Fibroblast of the aortic adventitia (primary cell): ENCODE data around the gene DOCK10. TPM values are rescaled to one million over a fixed set of nuclear protein-coding genes. Genes with fewer than 3 reads are reported as not detected.
A peak's percentile ranks its signal among the peaks of the same experiment; 100 is the strongest.

ENCODE experiments used
- DNase-seq: peaks from one replicate; pipeline ENCODE4 v3.0.0-alpha.2; 2010; ENCODE audit warnings: low read depth
- H3K4me3 ChIP-seq: 2 replicates; pipeline ENCODE4 v1.5.1; 2011; ENCODE audit warnings: low read depth, mild to moderate bottlenecking, control low read depth, low read length, moderate library complexity
- CTCF ChIP-seq: IDR thresholded peaks from 2 replicates; pipeline ENCODE4 v1.5.1; 2011; ENCODE audit warnings: mild to moderate bottlenecking, low read length, control low read depth, inconsistent platforms; ENCODE audit not compliant: insufficient read depth
- total RNA-seq: library from RNA; depleted of rRNA; stranded (reverse); fragments of >200 nt; gene quantifications from 2 replicates; pipeline ENCODE4 v1.2.3, GENCODE V29; 2012; ENCODE audit warnings: low replicate concordance

Gene DOCK10
- total RNA-seq, 1 donor, result 66.2 TPM

GRCh38 chr2:225074919-225075681 lies 32.8 kb upstream of the DOCK10 start:
- TF ChIP-seq CTCF, result no peak
- H3K4me3 ChIP-seq, result no peak overlapping the region
- no peak for DNase-seq

GRCh38 chr2:225074366-225074765 lies 32.1 kb upstream of the DOCK10 start:
- peak; percentile 83 for DNase-seq
- H3K4me3 ChIP-seq, result no peak overlapping the region
- TF ChIP-seq CTCF, result no peak

GRCh38 chr2:225073198-225073597 lies 30.9 kb upstream of the DOCK10 start:
- no peak for DNase-seq
- TF ChIP-seq CTCF, result no peak
- H3K4me3 ChIP-seq, result no peak overlapping the region

- TF ChIP-seq CTCF, result no peak
- H3K4me3 ChIP-seq, result no peak overlapping the region
- no peak for DNase-seq
Measured at GRCh38 chr2:225072444-225072843, 30.2 kb upstream of the DOCK10 start.

- no peak overlapping the region for H3K4me3 ChIP-seq
- TF ChIP-seq CTCF, result no peak
- DNase-seq, result no peak
Measured at GRCh38 chr2:225070811-225071210, 28.5 kb upstream of the DOCK10 start.

DNA sequence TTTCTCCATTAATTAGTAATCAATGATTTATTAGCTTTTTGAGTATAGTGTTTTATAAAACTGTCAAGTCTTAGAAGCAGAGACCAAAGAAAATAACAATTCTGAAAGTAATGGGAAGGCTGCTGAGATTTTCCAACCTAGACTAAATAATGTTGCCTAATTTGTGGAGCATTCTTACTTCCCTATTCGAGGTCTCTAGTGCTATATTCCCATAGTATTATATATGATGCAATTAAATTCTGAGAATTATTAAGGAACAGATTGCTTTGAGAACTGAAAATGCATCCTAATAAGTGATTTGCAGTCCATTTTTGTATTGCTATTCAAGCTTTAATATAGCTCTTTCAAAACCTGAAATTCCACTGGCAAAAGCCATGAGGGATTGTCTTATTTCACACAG lies 27.7 kb upstream of the DOCK10 start:
- TF ChIP-seq CTCF, result no peak
- no peak overlapping the region for H3K4me3 ChIP-seq
- DNase-seq, result no peak

DNA sequence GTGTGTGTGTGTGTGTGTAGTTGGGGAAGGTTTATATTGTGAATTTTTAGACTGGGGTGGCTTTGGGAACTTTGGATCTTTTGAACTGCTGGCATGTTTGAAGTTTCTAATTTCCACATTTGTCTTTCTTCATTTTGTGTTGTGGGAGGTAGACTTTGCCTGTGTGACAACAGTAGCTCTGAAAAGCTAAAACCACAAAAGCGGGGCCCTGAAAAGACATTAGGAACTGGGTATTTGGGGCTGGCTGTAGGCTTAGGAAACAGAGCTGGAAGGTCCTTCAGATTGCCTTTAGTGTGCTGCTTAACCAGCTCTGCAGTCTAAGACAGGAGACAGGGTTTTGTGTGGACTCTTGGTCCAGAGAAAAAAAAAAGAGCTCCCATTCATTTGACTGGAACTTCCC lies 27.2 kb upstream of the DOCK10 start:
- DNase-seq, result no peak
- no peak for TF ChIP-seq CTCF
- H3K4me3 ChIP-seq, result no peak overlapping the region
